GM12878 (cell line): Measurements from ENCODE around the gene WDFY3. TPM values are rescaled to one million over a fixed set of nuclear protein-coding genes. Genes with fewer than 3 reads are reported as not detected.

Experiments
- ATAC-seq: fragments of 200-7000 bp; cut with Tn5 transposase; 3 replicates; pipeline ENCODE4 v1.9.1; 2020; ENCODE audit warnings: mild to moderate bottlenecking, moderate library complexity
- BruUV-seq: library from RNA; stranded (reverse); fragments of 400-500 nt; replicated peaks from 2 replicates; lab custom pipeline; 2021; lab: Mats Ljungman, UMichigan
- CTCF ChIA-PET: fragments of 300-600 bp; sonication (Branson Sonifier 250); formaldehyde crosslinking; extraction: SDS; loops from one replicate; lab custom pipeline; 2021; ENCODE audit warnings: inconsistent platforms; lab: Yijun Ruan, JAX
- POLR2A ChIA-PET: fragments of 350-600 bp; formaldehyde crosslinking; extraction: SDS; loops from one replicate; lab custom pipeline; 2021; ENCODE audit warnings: inconsistent platforms; lab: Charles Lee
- RAD21 ChIA-PET: fragments of 300-600 bp; sonication (Branson Sonifier 250); formaldehyde crosslinking; loops from one replicate; lab custom pipeline; 2023; ENCODE audit warnings: antibody characterized with exemption; ENCODE audit not compliant: unreplicated experiment; lab: Charles Lee
- SMC1A ChIA-PET: fragments of 300-600 bp; sonication (Branson Sonifier 250); formaldehyde crosslinking; loops from one replicate; lab custom pipeline; 2023; ENCODE audit not compliant: unreplicated experiment, uncharacterized antibody; lab: Charles Lee
- DNase-seq: peaks from one replicate; pipeline ENCODE4 v3.0.0-alpha.2; 2011; ENCODE audit warnings: low read depth, low spot score
- FAIRE-seq: peaks from 3 replicates; lab custom pipeline; 2011; peaks lifted over from hg19 to GRCh38; lab: Jason Lieb, UNC
- H2AFZ ChIP-seq: 2 replicates; pipeline ENCODE4 v1.6.0; 2011; ENCODE audit warnings: low read depth, low read length, control low read depth; ENCODE audit not compliant: control insufficient read depth
- H3K27ac ChIP-seq: 2 replicates; pipeline ENCODE4 v1.5.1; 2011; ENCODE audit warnings: control low read depth; ENCODE audit not compliant: control insufficient read depth, insufficient read depth
- H3K27me3 ChIP-seq, 2 experiments: replicated peaks in 1 of 2; 2 replicates each; pipeline versions ENCODE4 v1.6.0 to v1.6.1; 2011; ENCODE audit warnings: low read length in 1 of 2; ENCODE audit not compliant: control insufficient read depth in 2 of 2, insufficient read depth in 2 of 2
- H3K36me3 ChIP-seq, 2 experiments: 2 replicates each; pipeline ENCODE4 v1.5.1; 2011; ENCODE audit warnings: low read length in 1 of 2; ENCODE audit not compliant: control insufficient read depth in 2 of 2, insufficient read depth in 2 of 2
- H3K4me1 ChIP-seq: 2 replicates; pipeline ENCODE4 v1.6.1; 2011; ENCODE audit warnings: mild to moderate bottlenecking, low read length, moderate library complexity, mixed read lengths; ENCODE audit not compliant: control insufficient read depth, insufficient read depth
- H3K4me2 ChIP-seq: 2 replicates; pipeline ENCODE4 v1.6.0; 2011; ENCODE audit warnings: control low read depth; ENCODE audit not compliant: control insufficient read depth, insufficient read depth
- H3K4me3 ChIP-seq: fragments of 200-600 bp; sonication (generic); 2 replicates; pipeline ENCODE4 v1.5.1; 2016
- H3K79me2 ChIP-seq: 2 replicates; pipeline ENCODE4 v1.6.0; 2011; ENCODE audit warnings: low read length; ENCODE audit not compliant: control insufficient read depth, insufficient read depth
- H3K9ac ChIP-seq: 2 replicates; pipeline ENCODE4 v1.8.0; 2011; ENCODE audit warnings: low read length, control low read depth, mixed read lengths; ENCODE audit not compliant: control insufficient read depth, insufficient read depth
- H3K9me3 ChIP-seq: replicated peaks from 3 replicates; pipeline ENCODE4 v1.5.1; 2011; ENCODE audit warnings: mild to moderate bottlenecking, low read length; ENCODE audit not compliant: control insufficient read depth, insufficient read depth
- H4K20me1 ChIP-seq: 2 replicates; pipeline ENCODE4 v1.6.0; 2011; ENCODE audit not compliant: control insufficient read depth, insufficient read depth
- BACH1 ChIP-seq: fragments of 450-650 bp; IDR thresholded peaks from 2 replicates; pipeline ENCODE4 v1.6.1; 2017; ENCODE audit warnings: mild to moderate bottlenecking, borderline replicate concordance
- ELK1 ChIP-seq: IDR thresholded peaks from 2 replicates; pipeline ENCODE4 v1.6.1; 2012; ENCODE audit warnings: low read depth, low read length, improper control_type of control experiment
- EP300 ChIP-seq, 2 experiments: fragments of 150-350 bp in 1 of 2; IDR thresholded peaks; 2 replicates each; pipeline ENCODE4 v1.6.1; 2011 to 2012; ENCODE audit warnings: low read depth in 2 of 2, low read length in 2 of 2, borderline replicate concordance in 1 of 2, improper control_type of control experiment in 1 of 2, inconsistent platforms in 1 of 2; ENCODE audit not compliant: control insufficient read depth in 1 of 2
- ESRRA ChIP-seq: IDR thresholded peaks from 2 replicates; pipeline ENCODE4 v1.6.1; 2012; ENCODE audit warnings: mild to moderate bottlenecking, low read length, improper control_type of control experiment
- ETV6 ChIP-seq, 2 experiments: fragments of 450-650 bp in 1 of 2; IDR thresholded peaks in 1 of 2; conservative IDR thresholded peaks in 1 of 2; 2 replicates each; pipeline ENCODE4 v1.6.1; 2014; ENCODE audit warnings: antibody characterized with exemption in 1 of 2, borderline replicate concordance in 1 of 2, low read depth in 1 of 2, mild to moderate bottlenecking in 1 of 2, moderate library complexity in 1 of 2
- MEF2B ChIP-seq: fragments of 450-650 bp; IDR thresholded peaks from 2 replicates; pipeline ENCODE4 v1.6.1; 2018; ENCODE audit warnings: mild to moderate bottlenecking, moderate library complexity; ENCODE audit not compliant: partially characterized antibody, poor library complexity, severe bottlenecking
- MTA2 ChIP-seq: fragments of 450-650 bp; IDR thresholded peaks from 2 replicates; pipeline ENCODE4 v1.6.1; 2016; ENCODE audit warnings: low read depth, mild to moderate bottlenecking, moderate library complexity
- MXI1 ChIP-seq: fragments of 150-350 bp; IDR thresholded peaks from 2 replicates; pipeline ENCODE4 v1.6.1; 2011; ENCODE audit warnings: low read depth, mild to moderate bottlenecking, inconsistent platforms, low read length, improper control_type of control experiment
- PAX5 ChIP-seq: IDR thresholded peaks from 2 replicates; pipeline ENCODE4 v1.6.1; 2011; ENCODE audit warnings: low read depth, low read length, borderline replicate concordance
- PKNOX1 ChIP-seq: fragments of 450-650 bp; IDR thresholded peaks from 2 replicates; pipeline ENCODE4 v1.6.1; 2016; ENCODE audit warnings: mild to moderate bottlenecking
- TCF3 ChIP-seq: IDR thresholded peaks from 2 replicates; pipeline ENCODE4 v1.6.1; 2012; ENCODE audit warnings: low read depth, mild to moderate bottlenecking, low read length, borderline replicate concordance; ENCODE audit not compliant: insufficient read depth
- ZNF24 ChIP-seq: fragments of 450-650 bp; IDR thresholded peaks from 2 replicates; pipeline ENCODE4 v1.6.1; 2017; ENCODE audit warnings: antibody characterized with exemption, mild to moderate bottlenecking
- WGBS: methylation state at CpG from one replicate; pipeline ENCODE4 v1.1.6; 2016; ENCODE audit warnings: low lambda C conversion rate; ENCODE audit not compliant: insufficient replicate concordance, insufficient coverage; ENCODE audit errors: missing lambda C conversion rate; 5-methylcytosine and 5-hydroxymethylcytosine counted together
- in situ Hi-C: fragments of 300-500 bp; cut with MboI; formaldehyde crosslinking; loops from 9 replicates; pipeline ENCODE4 v1.14.3; 2018; ENCODE audit warnings: mixed read lengths
- intact Hi-C: fragments of 100-400 bp; cut with micrococcal nuclease; formaldehyde crosslinking; loops from one replicate; pipeline ENCODE4 v1.14.2; 2022; ENCODE audit not compliant: unreplicated experiment
- polyA plus RNA-seq, 11 experiments: library from polyadenylated mRNA; depleted of rRNA in 4 of 11; unstranded in 6 of 11; stranded (reverse) in 5 of 11; fragments of >200 nt; fragmentation: Nextera tagmentation in 4 of 11; fragmentation: Illumina TruSeq in 1 of 11; extraction: Ambion mirVana in 4 of 11; extraction: Trizol in 1 of 11; gene quantifications; 1 replicate in 1 of 11; 2 replicates in 10 of 11; pipeline versions ENCODE4 v1.2.1 to v1.2.3, GENCODE V29; 2011 to 2016; ENCODE audit warnings: inconsistent platforms in 2 of 11, missing spikeins in 2 of 11, low read depth in 1 of 11
- total RNA-seq, 4 experiments: library from RNA; depleted of rRNA in 3 of 4; stranded (reverse); fragments of >200 nt in 3 of 4; fragmentation: Illumina TruSeq in 1 of 4; extraction: Trizol in 1 of 4; gene quantifications; 2 replicates each; pipeline versions ENCODE4 v1.2.1 to v1.2.3, GENCODE V29; 2013 to 2021
- TF ChIP-seq, protein P1 (sequence below): fragments of 150-350 bp; IDR thresholded peaks from 2 replicates; pipeline ENCODE4 v1.6.1; 2016; ENCODE audit warnings: low read depth, low read length

Gene WDFY3
- total and polyA plus RNA-seq, 10 of the 15 experiments (the other 5 are each of a cell fraction or from before 2014, with no cell fraction given), result 0.01 to 0.23 (median 0.12) TPM; not detected in 2

- ATAC-seq, result no peak
- SMC1A ChIA-PET, result interaction anchor here (0.7 kb wide), 1 partner anchor 11 kb away, joined by 3 read pairs; no protein-coding TSS in a partner anchor
Observed at GRCh38 chr4:84879651-84880200, 86.8 kb downstream of the WDFY3 start.

More at GRCh38 chr4:84879651-84880200, 86.8 kb downstream of the WDFY3 start:
- Histone ChIP-seq H3K79me2 (no peaks in the 10 kb centered on the region), H3K9me3 (no peaks in the 10 kb centered on the region), H3K9ac (no peak overlapping the region), H3K4me3 (no peak overlapping the region), H3K4me2 (no peak overlapping the region), H3K27me3 (no peaks in the 10 kb centered on the region), H3K27ac (no peak overlapping the region), H4K20me1 (no peaks in the 10 kb centered on the region), H3K4me1 (no peaks in the 10 kb centered on the region), H2AFZ (no peak overlapping the region), H3K36me3 (no peaks in the 10 kb centered on the region)
- in situ Hi-C loops, result no loop called here
- WGBS, result 19% methylated on average over 4 of the region's 4 CpGs
- FAIRE-seq (no peak), DNase-seq (no peak)
- TF ChIP-seq PAX5, result no peak
- no peak for TF ChIP-seq BACH1
- TF ChIP-seq, protein P1, sequence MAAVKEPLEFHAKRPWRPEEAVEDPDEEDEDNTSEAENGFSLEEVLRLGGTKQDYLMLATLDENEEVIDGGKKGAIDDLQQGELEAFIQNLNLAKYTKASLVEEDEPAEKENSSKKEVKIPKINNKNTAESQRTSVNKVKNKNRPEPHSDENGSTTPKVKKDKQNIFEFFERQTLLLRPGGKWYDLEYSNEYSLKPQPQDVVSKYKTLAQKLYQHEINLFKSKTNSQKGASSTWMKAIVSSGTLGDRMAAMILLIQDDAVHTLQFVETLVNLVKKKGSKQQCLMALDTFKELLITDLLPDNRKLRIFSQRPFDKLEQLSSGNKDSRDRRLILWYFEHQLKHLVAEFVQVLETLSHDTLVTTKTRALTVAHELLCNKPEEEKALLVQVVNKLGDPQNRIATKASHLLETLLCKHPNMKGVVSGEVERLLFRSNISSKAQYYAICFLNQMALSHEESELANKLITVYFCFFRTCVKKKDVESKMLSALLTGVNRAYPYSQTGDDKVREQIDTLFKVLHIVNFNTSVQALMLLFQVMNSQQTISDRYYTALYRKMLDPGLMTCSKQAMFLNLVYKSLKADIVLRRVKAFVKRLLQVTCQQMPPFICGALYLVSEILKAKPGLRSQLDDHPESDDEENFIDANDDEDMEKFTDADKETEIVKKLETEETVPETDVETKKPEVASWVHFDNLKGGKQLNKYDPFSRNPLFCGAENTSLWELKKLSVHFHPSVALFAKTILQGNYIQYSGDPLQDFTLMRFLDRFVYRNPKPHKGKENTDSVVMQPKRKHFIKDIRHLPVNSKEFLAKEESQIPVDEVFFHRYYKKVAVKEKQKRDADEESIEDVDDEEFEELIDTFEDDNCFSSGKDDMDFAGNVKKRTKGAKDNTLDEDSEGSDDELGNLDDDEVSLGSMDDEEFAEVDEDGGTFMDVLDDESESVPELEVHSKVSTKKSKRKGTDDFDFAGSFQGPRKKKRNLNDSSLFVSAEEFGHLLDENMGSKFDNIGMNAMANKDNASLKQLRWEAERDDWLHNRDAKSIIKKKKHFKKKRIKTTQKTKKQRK, result no peak
- no peak for TF ChIP-seq ZNF24
- no peak for TF ChIP-seq MEF2B
- TF ChIP-seq MXI1, result no peak
- TF ChIP-seq PKNOX1, result no peak
- TF ChIP-seq MTA2, result no peak
- TF ChIP-seq TCF3, result no peak
- no peak for TF ChIP-seq ESRRA
- no peak for TF ChIP-seq ETV6 (conservative IDR thresholded peaks at IDR 0.05 in 1 of 2, IDR thresholded peaks at IDR 0.05 in 1 of 2; ENCODE audit: borderline replicate concordance in 1 of 2, low read depth in 1 of 2)
- TF ChIP-seq EP300 (IDR thresholded peaks at IDR 0.05; ENCODE audit: borderline replicate concordance in 1 of 2, control insufficient read depth in 1 of 2, low read depth in 2 of 2, low read length in 2 of 2), result no peak
- TF ChIP-seq ELK1, result no peak
- ChIA-PET CTCF (no interaction called here), POLR2A (no interaction called here), RAD21 (no interaction called here)
- intact Hi-C loops, result no loop called here
- no TSS peak for BruUV-seq
